ENCODE data around the gene MMEL1.

MMEL1 gene

GRCh38 chr1:2540816-2541492 lies 91.9 kb downstream of the MMEL1 start:
- DNase-seq, result no peak

Measured in DMS79 treated with DMSO at 0.1 percent for 48 hours (cell line).